ENCODE results near the gene PPP1R3C. TPM values are rescaled to one million over a fixed set of nuclear protein-coding genes. Genes with fewer than 3 reads are reported as not detected.
A peak's percentile ranks its signal among the peaks of the same experiment; 100 is the strongest.

The PPP1R3C gene
- total and polyA plus RNA-seq, 7 donors, result 38.5 to 359 (median 111) TPM

- Histone ChIP-seq H3K36me3 (ENCODE audit: insufficient read depth in 1 of 2, low read depth in 1 of 2) (peaks cover 0 to 28% of the 10 kb centered on the region in 2 donors), H3K4me1 (peaks cover 17% of the 10 kb centered on the region), H3K4me3 (no peak overlapping the region), H3K27ac (peak overlapping the region; percentile 76), H3K9me3 (no peaks in the 10 kb centered on the region), H3K27me3 (ENCODE audit: insufficient read depth in 3 of 3, low read length in 2 of 3) (no peaks in the 10 kb centered on the region)
- no peak for DNase-seq
- peak; percentile 52 to 72 (median 68) for ATAC-seq
- no peak for TF ChIP-seq CTCF (IDR thresholded peaks at IDR 0.05)
- intact Hi-C loops (cut with DNase I), result no loop called here
- 18 to 50% (median 23%) methylated on average over 1 of the region's 1 CpG for WGBS, 3 donors
Measured at GRCh38 chr10:91621483-91622113, 11.3 kb downstream of the PPP1R3C start.

- Histone ChIP-seq H3K36me3 (ENCODE audit: insufficient read depth in 1 of 2, low read depth in 1 of 2) (peaks cover 0 to 8% of the 10 kb centered on the region in 2 donors), H3K27me3 (ENCODE audit: insufficient read depth in 3 of 3, low read length in 2 of 3) (no peaks in the 10 kb centered on the region), H3K4me3 (no peak overlapping the region), H3K4me1 (peaks cover 32% of the 10 kb centered on the region), H3K9me3 (no peaks in the 10 kb centered on the region), H3K27ac (peak overlapping the region; percentile 79)
- DNase-seq (no peak), ATAC-seq (no peak)
- TF ChIP-seq CTCF (IDR thresholded peaks at IDR 0.05), result no peak
- 59 to 71% (median 60%) methylated on average over 7 of the region's 7 CpGs for WGBS, 3 donors
- intact Hi-C loops (cut with DNase I), result no loop called here
Measured at GRCh38 chr10:91617072-91617609, 15.7 kb downstream of the PPP1R3C start.

GRCh38 chr10:91616137-91616536, 16.7 kb downstream of the PPP1R3C start:
- H3K27me3 ChIP-seq (ENCODE audit: insufficient read depth in 3 of 3, low read length in 2 of 3), result no peaks in the 10 kb centered on the region
- peaks cover 0 to 8% of the 10 kb centered on the region in 2 donors for H3K36me3 ChIP-seq (ENCODE audit: insufficient read depth in 1 of 2, low read depth in 1 of 2)
- DNase-seq (no peak), ATAC-seq (peak in 1 of 4 donors; percentile 19)
- H3K4me1 ChIP-seq, result peaks cover 35% of the 10 kb centered on the region
- no peak for TF ChIP-seq CTCF (IDR thresholded peaks at IDR 0.05)
- WGBS, 3 donors, result 8 to 21% (median 15%) methylated on average over 1 of the region's 1 CpG
- no peaks in the 10 kb centered on the region for H3K9me3 ChIP-seq
- no peak overlapping the region for H3K4me3 ChIP-seq
- intact Hi-C loops (cut with DNase I), result no loop called here
- peak overlapping the region; percentile 79 for H3K27ac ChIP-seq

- ATAC-seq (no peak), DNase-seq (no peak)
- Histone ChIP-seq H3K27me3 (ENCODE audit: insufficient read depth in 3 of 3, low read length in 2 of 3) (no peaks in the 10 kb centered on the region), H3K4me3 (peak overlapping the region; percentile 33), H3K4me1 (peaks cover 50% of the 10 kb centered on the region), H3K36me3 (ENCODE audit: insufficient read depth in 1 of 2, low read depth in 1 of 2) (no peaks in the 10 kb centered on the region), H3K27ac (peak overlapping the region; percentile 94), H3K9me3 (no peaks in the 10 kb centered on the region)
- 20 to 46% (median 22%) methylated on average over 2 of the region's 2 CpGs for WGBS, 3 donors
- no peak for TF ChIP-seq CTCF (IDR thresholded peaks at IDR 0.05)
- intact Hi-C loops (cut with DNase I), result no loop called here
Measured at GRCh38 chr10:91614225-91614624, 18.6 kb downstream of the PPP1R3C start.

Data from psoas muscle (tissue), 8 donors.